Heart right ventricle (tissue), 16 donors: ENCODE results near the gene RDH14. TPM values are rescaled to one million over a fixed set of nuclear protein-coding genes. Genes with fewer than 3 reads are reported as not detected.

Source experiments
- ATAC-seq, 8 donors: fragments of 200-7000 bp; cut with Tn5 transposase; one replicate each; pipeline ENCODE4 v1.9.1; 2020; ENCODE audit warnings: mild to moderate bottlenecking in 8 of 8, moderate library complexity in 8 of 8, moderate number of reproducible peaks in 1 of 8
- DNase-seq, 2 donors: peaks; one replicate each; pipeline ENCODE4 v3.0.0-alpha.2; 2020
- H3K27ac ChIP-seq, 10 donors: fragments of 200-600 bp; sonication (generic) in 2 of 10; one replicate each; pipeline versions ENCODE4 v1.5.0 to v1.8.0; 2020 to 2022; ENCODE audit warnings: mild to moderate bottlenecking in 3 of 10
- H3K27me3 ChIP-seq, 7 donors: fragments of 200-600 bp; one replicate each; pipeline ENCODE4 v1.8.0; 2021 to 2022; ENCODE audit warnings: mild to moderate bottlenecking in 2 of 7
- H3K36me3 ChIP-seq, 9 donors: fragments of 200-600 bp; sonication (generic) in 1 of 9; one replicate each; pipeline versions ENCODE4 v1.5.0 to v1.8.0; 2020 to 2022; ENCODE audit warnings: mild to moderate bottlenecking in 2 of 9
- H3K4me1 ChIP-seq, 9 donors: fragments of 200-600 bp; sonication (generic) in 1 of 9; one replicate each; pipeline versions ENCODE4 v1.5.0 to v1.8.0; 2020 to 2022; ENCODE audit warnings: mild to moderate bottlenecking in 4 of 9
- H3K4me3 ChIP-seq, 10 donors: fragments of 200-600 bp; sonication (generic) in 2 of 10; one replicate each; pipeline versions ENCODE4 v1.5.0 to v1.8.0; 2020 to 2022; ENCODE audit warnings: mild to moderate bottlenecking in 7 of 10, moderate library complexity in 2 of 10
- H3K9me3 ChIP-seq, 11 donors: fragments of 200-600 bp in 10 of 11; sonication (generic) in 2 of 11; one replicate each; pipeline versions ENCODE4 v1.5.0 to v1.8.0; 2013 to 2022; ENCODE audit warnings: mild to moderate bottlenecking in 2 of 11, control low read depth in 1 of 11, moderate library complexity in 1 of 11
- WGBS, 2 donors: extraction: QIAGEN DNeasy Blood & Tissue Kit; methylation state at CpG; one replicate each; pipeline ENCODE4 v1.1.7; 2013; ENCODE audit warnings: inconsistent platforms in 1 of 2; 5-methylcytosine and 5-hydroxymethylcytosine counted together
- intact Hi-C, 10 donors: fragments of 100-400 bp; cut with DNase I; formaldehyde crosslinking; loops; one replicate each; pipeline versions ENCODE4 v1.11.1 to v1.14.2; 2022
- polyA plus RNA-seq, 2 donors: library from polyadenylated mRNA; stranded (reverse); fragments of 200-250 nt; gene quantifications; one replicate each; pipeline ENCODE4 v1.2.3, GENCODE V29; 2013
- total RNA-seq, 10 donors: library from RNA; stranded (reverse); fragmentation: NEBNext Ultra II Directional in 3 of 10; extraction: Animal tissue kit (Norgen Biotek cat#: 25700) in 3 of 10; gene quantifications; one replicate each; pipeline versions ENCODE4 v1.2.1 to v1.2.4, GENCODE V29; 2021 to 2023
- TF ChIP-seq, protein P1 (sequence below), 9 donors: fragments of 200-600 bp; sonication (generic) in 2 of 9; IDR thresholded peaks; one replicate each; pipeline versions ENCODE4 v1.5.0 to v1.8.0; 2021 to 2022; ENCODE audit warnings: antibody characterized with exemption in 9 of 9, mild to moderate bottlenecking in 5 of 9, moderate library complexity in 1 of 9
- donor health status: Arrhythmogenic right ventricular cardiomyopathy.
- donor health status: ischemic (EF 13 %, LVEDD 7.1; RV severe dilation, severe dysfunction).
- donor health status: healthy with polysubstance abuse.
- donor health status: DM: no; HTN: yes; CAD: no.
- donor health status: DM: no; HTN: no; CAD: no.
- donor health status: ischemic (EF 25% LVEDD 6.9; RV normal size, moderate dysfunction).
- donor health status: ischemic (EF 25% LVEDD 5.7; RV mildly dilated, moderate dysfunction).
- donor health status: healthy.
- donor health status: DM: yes; HTN: yes; CAD: no.
- donor health status: Ischemic cardiomyopathy.
- donor health status: ischemic (EF 35%, LVEDD 5.7; RV mildly dilated, moderate dysfunction).
- donor health status: nonischemic (EF 11% LVEDD 7.7; RV severe dilation, severe dysfunction).
- donor health status: DM: yes; HTN: yes; CAD: no.
- donor health status: PGD.
- donor health status: ischemic (EF 29% LVEDD 5.4; RV normal size, mild dysfunction).
- donor health status: nonischemic (EF 23%, LVEDD 6.1; RV moderate dilation, normal function).

Gene RDH14
- total and polyA plus RNA-seq, 12 donors: 25.8 to 54.8 (median 45.4) TPM

DNA sequence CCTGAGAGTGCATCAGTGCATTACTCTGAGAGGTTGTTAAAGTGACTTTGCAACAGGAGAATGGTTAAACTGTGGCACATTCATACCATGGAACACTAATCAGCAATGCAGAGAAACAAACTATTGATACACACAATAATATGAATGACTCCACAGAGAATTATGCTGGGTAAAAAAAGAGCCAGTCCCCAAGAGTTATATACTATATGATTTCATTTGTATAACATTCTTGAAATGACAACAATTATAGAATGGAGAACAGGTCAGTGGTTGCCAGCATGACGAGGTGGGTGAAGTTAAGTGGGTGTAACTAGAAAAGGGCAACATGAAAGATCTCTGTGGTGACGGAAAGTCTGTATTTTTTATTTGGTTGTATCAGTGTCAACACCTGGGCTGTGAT lies 31.9 kb upstream of the RDH14 start:
- Histone ChIP-seq H3K4me1 (peaks cover 0 to 12% (median 2%) of the 10 kb centered on the region in 9 donors), H3K36me3 (no peaks in the 10 kb centered on the region), H3K27ac (no peak overlapping the region), H3K27me3 (no peaks in the 10 kb centered on the region), H3K4me3 (no peak overlapping the region), H3K9me3 (no peaks in the 10 kb centered on the region)
- intact Hi-C loops: loop anchor here in 1 of 10 donors (10.0 kb wide), 1 partner anchor 68 kb away; no protein-coding TSS in a partner anchor
- WGBS, 2 donors: 65 to 72% methylated on average over 2 of the region's 2 CpGs
- TF ChIP-seq, protein P1, sequence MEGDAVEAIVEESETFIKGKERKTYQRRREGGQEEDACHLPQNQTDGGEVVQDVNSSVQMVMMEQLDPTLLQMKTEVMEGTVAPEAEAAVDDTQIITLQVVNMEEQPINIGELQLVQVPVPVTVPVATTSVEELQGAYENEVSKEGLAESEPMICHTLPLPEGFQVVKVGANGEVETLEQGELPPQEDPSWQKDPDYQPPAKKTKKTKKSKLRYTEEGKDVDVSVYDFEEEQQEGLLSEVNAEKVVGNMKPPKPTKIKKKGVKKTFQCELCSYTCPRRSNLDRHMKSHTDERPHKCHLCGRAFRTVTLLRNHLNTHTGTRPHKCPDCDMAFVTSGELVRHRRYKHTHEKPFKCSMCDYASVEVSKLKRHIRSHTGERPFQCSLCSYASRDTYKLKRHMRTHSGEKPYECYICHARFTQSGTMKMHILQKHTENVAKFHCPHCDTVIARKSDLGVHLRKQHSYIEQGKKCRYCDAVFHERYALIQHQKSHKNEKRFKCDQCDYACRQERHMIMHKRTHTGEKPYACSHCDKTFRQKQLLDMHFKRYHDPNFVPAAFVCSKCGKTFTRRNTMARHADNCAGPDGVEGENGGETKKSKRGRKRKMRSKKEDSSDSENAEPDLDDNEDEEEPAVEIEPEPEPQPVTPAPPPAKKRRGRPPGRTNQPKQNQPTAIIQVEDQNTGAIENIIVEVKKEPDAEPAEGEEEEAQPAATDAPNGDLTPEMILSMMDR (IDR thresholded peaks at IDR 0.05): no peak
- DNase-seq: no peak
- ATAC-seq: no peak

DNA sequence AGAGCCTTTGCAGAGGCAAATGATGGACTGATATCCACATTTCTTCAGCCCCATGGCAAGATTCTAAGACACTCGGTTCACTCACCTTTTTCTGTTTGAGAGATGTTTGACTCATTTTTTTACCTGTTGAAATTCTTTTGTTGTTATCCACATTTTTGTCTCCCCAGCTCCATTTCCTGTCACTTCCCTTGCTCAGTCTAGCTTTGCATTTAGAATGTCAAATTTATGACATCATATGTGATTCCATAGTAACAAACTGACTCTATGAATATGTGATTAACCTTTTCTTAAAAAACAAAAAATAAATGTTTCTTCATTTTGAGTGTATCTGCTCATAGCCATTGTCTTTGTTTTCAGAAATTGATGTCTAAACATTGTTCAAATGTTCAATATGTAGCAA lies 28.9 kb upstream of the RDH14 start, which contains the start of gene NT5C1B:
Gene NT5C1B (minus strand): TSS at position 216 of the 400 bp plus-strand sequence. CDS start 101 bp downstream, at position 115.
- 85 to 88% methylated on average over 1 of the region's 1 CpG for WGBS, 2 donors
- intact Hi-C loops: no loop called here
- Histone ChIP-seq H3K4me1 (peaks cover 0 to 7% (median 0%) of the 10 kb centered on the region in 9 donors), H3K36me3 (no peaks in the 10 kb centered on the region), H3K4me3 (no peak within 1 kb of the TSS), H3K27ac (no peak within 1 kb of the TSS), H3K9me3 (peaks cover 0 to 10% (median 0%) of the 10 kb centered on the region in 11 donors), H3K27me3 (no peaks in the 10 kb centered on the region)
- TF ChIP-seq, protein P1 (IDR thresholded peaks at IDR 0.05): no peak
- ATAC-seq (no peak), DNase-seq (no peak)

DNA sequence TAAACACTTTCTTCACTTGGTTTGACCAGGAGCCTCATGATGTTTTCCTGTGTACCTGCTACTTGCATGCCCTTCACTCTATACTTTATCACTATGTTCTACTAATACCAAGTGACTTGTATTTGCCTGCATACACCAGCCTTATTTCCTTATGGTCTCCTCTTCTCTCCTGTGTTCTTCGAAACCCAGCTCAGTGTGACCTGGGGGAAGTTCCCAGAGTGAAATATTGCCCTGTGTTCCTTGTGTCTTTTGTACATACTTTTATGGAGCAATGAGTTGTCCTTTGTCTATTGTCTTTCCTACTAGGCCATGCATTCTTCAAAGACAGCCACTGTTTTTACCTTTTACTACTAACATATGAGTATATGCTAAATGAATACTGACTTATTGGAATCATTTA lies 28.3 kb upstream of the RDH14 start:
- Histone ChIP-seq H3K4me1 (peaks cover 0 to 7% (median 0%) of the 10 kb centered on the region in 9 donors), H3K4me3 (no peak overlapping the region), H3K27ac (no peak overlapping the region), H3K27me3 (no peaks in the 10 kb centered on the region), H3K9me3 (peaks cover 0 to 12% (median 0%) of the 10 kb centered on the region in 11 donors), H3K36me3 (no peaks in the 10 kb centered on the region)
- 89 to 96% methylated on average over 1 of the region's 1 CpG for WGBS, 2 donors
- DNase-seq (no peak), ATAC-seq (no peak)
- intact Hi-C loops: no loop called here
- TF ChIP-seq, protein P1 (IDR thresholded peaks at IDR 0.05): no peak

DNA sequence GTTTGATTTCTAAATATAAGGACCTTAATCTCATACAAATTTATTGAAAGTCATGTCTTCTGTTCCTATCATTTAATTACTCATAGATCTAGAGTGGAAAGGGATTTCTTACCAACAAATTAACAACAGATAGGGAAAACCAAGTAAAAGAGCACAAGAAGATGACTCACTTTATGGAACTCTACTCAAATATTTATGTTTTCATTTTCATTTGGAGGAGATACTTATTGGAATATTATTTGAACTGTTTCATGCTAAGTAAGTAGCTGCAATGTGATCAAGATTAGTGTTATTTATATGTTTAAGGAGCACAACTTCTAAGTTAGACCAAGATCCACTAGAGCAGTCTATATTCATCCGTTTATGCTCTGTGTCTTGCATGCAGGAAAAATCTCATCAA lies 27.6 kb upstream of the RDH14 start:
- peaks cover 0 to 6% (median 0%) of the 10 kb centered on the region in 9 donors for H3K4me1 ChIP-seq
- H3K27me3 ChIP-seq: no peaks in the 10 kb centered on the region
- intact Hi-C loops: no loop called here
- H3K36me3 ChIP-seq: no peaks in the 10 kb centered on the region
- 86 to 98% methylated on average over 1 of the region's 1 CpG for WGBS, 2 donors
- no peak for DNase-seq
- TF ChIP-seq, protein P1 (IDR thresholded peaks at IDR 0.05): no peak
- H3K9me3 ChIP-seq: peaks cover 0 to 12% (median 0%) of the 10 kb centered on the region in 11 donors
- H3K4me3 ChIP-seq: no peak overlapping the region
- no peak overlapping the region for H3K27ac ChIP-seq
- ATAC-seq: no peak
